ELR (cell line): ENCODE measurements around the gene MED22.
"Not testable (repeated sequence)": the region's sequence is repeated elsewhere in the genome, so short reads cannot be mapped to it uniquely, and the experiment has no call there.

Experiments
- DNase-seq: peaks from one replicate; pipeline ENCODE4 v3.0.0-alpha.2; 2015; ENCODE audit warnings: low read depth

MED22 gene

GRCh38 chr9:133304477-133305377 is 43.2 kb downstream of the MED22 start:
- DNase-seq, result no peak

- no peak for DNase-seq
Observed at GRCh38 chr9:133304158-133304470, 43.8 kb downstream of the MED22 start.

DNA sequence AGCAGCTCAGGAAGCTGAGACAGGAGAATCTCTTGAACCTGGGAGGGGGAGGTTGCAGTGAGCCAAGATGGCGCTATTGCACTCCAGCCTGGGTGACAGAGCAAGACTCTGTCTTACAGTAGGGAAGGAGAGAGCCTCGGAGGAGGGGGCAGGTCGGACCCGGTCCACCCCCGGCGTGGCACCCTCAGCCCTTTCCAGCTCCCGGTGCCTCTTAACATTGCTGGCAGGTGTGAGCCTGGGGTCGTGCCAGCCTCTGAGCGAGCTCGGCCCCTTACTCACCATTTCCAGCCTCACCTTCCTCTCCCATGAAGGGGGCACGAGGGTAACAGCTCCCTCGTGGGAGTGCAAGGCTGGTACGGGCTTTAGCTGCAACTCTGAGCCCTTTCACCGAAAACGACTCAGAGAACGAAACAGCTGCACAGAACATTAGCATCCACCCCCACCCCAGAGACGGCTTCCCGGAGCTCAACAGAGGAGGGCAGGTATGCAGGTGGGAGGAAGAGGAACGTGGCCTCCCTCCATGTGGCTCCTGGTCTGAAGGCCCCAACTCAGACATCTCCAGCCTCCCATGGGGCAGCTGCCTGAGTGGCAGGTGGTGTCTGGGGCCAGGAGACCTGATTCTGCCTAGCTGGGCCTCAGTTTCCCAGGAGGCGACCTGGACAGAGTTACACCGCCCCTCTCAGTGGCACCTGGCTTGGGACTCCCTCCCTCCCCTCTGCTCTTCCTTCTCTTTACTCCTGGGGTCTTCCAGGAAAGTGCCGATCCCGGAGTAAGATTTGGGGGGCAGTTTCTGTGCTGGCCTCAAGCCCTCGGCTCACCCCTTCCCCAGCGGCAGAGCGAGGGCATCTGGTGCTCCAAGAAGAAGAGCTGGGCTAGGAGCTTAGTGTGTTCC is 44.4 kb downstream of the MED22 start:
- no peak for DNase-seq

GRCh38 chr9:133301253-133302230 is 46.4 kb downstream of the MED22 start:
- DNase-seq, result no peak

DNA sequence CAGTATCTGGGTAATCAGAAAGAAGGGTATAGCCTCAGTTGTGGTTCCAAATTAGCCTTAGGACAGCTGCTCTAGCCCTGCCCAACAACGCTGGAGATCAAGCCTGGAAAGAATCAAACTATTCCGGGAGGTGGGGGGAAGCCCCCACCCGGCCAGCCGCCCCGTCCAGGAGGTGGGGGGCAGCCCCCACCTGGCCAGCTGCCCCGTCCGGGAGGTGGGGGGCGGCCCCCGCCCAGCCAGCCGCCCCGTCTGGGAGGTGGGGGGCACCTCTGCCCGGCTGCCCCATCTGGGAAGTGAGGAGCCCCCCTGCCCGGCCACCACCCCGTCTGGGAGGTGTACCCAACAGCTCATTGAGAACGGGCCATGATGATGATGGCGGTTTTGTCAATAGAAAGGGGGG is 47.9 kb downstream of the MED22 start:
- DNase-seq, result not testable (repeated sequence)

GRCh38 chr9:133294257-133294656 is 53.7 kb downstream of the MED22 start:
- no peak for DNase-seq

GRCh38 chr9:133290751-133291302 is 57.1 kb downstream of the MED22 start:
- DNase-seq, result no peak
